Astrocyte of the spinal cord (primary cell): Measurements from ENCODE around the gene EXOC7.
A peak's percentile ranks its signal among the peaks of the same experiment; 100 is the strongest.

Experiments used
- DNase-seq: peaks from one replicate; pipeline ENCODE4 v3.0.0; 2011; ENCODE audit warnings: low read depth, low spot score
- H3K4me3 ChIP-seq: 2 replicates; pipeline ENCODE4 v1.5.1; 2011; ENCODE audit warnings: low read depth, mild to moderate bottlenecking, low read length, moderate library complexity
- CTCF ChIP-seq: IDR thresholded peaks from 2 replicates; pipeline ENCODE4 v1.5.1; 2012; ENCODE audit warnings: low read depth, mild to moderate bottlenecking, low read length, inconsistent platforms
- in situ Hi-C: cut with HindIII; loops from 2 replicates; pipeline ENCODE4 v1.10.0; 2017; ENCODE audit warnings: low sequenced_read_pairs

The EXOC7 gene

DNA sequence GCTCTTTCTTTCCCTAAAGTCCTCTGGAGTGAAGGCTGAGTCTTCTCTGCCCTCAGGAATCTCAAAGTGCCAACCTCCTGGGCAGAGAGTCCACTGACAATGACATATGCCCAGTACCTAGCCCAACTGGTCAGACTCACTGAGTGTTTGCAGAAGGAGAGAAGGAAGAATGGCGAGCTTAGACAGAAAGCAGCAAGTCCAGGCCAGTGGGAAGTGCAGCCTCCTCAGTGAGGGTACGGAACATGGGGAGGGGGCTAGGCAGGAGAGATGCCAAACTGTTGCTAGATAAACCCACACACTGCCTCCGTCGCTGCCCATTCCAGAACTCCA lies 678 bp downstream of the EXOC7 start:
- in situ Hi-C loops, result no loop called here
- no peak for TF ChIP-seq CTCF
- DNase-seq, result no peak
- H3K4me3 ChIP-seq, result peak overlapping the region; percentile 92

DNA sequence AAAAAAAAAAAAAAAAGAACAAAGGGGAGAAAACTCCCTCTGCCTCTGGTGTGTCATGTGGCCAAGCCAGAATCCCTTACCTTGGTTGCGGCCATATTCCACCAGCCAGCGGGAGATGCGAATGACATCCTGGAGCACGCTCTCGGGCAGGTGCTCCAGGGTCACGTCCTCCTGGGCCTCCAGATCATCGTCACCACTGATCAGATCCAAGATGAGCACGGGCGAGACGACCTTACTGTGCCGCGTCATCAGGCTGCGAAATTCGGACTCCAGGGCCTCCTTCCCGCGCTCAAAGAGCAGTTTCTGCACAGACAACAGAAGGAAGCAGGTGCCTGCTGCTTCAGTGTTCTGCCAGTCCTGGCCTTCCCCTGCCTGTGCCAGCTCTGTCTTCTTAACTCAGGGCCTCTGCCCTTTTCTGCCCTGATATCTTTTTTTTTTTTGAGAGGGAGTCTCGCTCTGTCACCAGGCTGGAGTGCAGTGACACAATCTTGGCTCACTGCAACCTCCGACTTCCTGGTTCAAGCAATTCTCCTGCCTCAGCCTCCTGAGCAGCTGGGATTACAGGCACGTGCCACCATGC lies 5.8 kb downstream of the EXOC7 start:
- DNase-seq, result no peak
- TF ChIP-seq CTCF, result no peak
- H3K4me3 ChIP-seq, result no peak overlapping the region
- in situ Hi-C loops, result no loop called here

- TF ChIP-seq CTCF, result no peak
- no peak for DNase-seq
- H3K4me3 ChIP-seq, result no peak overlapping the region
- in situ Hi-C loops, result no loop called here
Measured at GRCh38 chr17:76095943-76096342, 7.6 kb downstream of the EXOC7 start.

DNA sequence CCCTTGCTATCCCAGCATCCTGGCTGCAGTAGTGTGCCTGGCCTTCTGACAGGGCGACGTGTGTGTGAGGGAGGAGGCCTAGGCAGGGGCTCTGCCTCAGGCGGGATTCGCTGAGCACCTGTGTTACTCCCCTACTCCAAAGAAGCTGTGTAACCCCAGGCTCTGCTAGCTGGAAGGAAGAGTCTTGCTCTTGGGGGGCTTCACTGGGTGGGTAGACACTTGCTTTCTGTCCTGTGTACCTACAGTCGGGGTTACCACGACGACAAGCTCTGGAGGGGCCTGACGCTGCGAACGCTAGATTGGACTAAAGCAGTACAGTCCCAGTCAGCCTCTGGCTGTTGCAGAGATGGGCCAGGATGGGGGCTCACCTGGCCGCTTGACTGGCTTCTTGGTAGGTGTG lies 9.5 kb downstream of the EXOC7 start:
- no peak for TF ChIP-seq CTCF
- in situ Hi-C loops, result no loop called here
- no peak overlapping the region for H3K4me3 ChIP-seq
- DNase-seq, result no peak

DNA sequence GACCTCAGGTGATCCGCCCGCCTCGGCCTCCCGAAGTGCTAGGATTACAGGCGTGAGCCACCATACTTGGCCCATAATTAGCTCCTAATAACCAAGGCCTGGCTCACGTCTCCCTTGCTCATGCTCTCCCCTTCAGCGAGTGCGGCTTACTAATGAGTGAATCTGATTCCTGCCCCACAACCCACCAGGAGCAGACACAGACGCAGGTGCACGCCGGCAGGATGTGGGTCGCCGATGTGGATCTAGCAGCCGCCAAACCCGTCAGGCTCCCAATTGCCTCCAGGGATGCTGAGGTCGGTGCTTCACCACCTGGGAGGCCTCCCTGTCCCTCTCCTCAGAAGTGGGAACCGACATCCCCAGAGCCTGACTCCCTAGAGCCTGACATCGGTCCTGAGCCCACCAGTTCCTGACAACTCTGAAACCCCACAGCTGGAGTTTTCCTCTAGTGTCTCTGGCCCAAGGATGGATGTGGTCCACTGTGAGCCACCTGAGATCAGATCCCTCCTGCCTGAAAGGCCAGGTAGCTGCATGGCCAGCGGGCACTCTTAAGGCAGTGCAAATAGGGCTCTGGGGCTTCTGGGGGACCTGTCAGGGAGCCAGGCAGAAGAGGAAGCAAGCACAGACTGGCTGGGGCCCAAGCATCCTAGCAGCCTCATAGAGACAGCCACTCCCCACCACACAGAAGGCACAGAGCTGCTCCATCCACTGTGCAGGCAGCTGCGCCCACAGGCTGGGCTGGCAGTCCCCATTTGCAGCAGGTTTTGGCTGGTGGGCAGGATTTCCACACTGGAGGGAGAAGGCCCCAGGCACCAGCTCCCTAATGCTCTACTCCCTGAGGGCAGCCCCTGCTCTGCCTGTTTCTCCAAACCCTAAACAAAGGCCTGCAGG lies 10.8 kb downstream of the EXOC7 start:
- DNase-seq, result no peak
- in situ Hi-C loops, result no loop called here
- no peak for TF ChIP-seq CTCF
- H3K4me3 ChIP-seq, result no peak overlapping the region

DNA sequence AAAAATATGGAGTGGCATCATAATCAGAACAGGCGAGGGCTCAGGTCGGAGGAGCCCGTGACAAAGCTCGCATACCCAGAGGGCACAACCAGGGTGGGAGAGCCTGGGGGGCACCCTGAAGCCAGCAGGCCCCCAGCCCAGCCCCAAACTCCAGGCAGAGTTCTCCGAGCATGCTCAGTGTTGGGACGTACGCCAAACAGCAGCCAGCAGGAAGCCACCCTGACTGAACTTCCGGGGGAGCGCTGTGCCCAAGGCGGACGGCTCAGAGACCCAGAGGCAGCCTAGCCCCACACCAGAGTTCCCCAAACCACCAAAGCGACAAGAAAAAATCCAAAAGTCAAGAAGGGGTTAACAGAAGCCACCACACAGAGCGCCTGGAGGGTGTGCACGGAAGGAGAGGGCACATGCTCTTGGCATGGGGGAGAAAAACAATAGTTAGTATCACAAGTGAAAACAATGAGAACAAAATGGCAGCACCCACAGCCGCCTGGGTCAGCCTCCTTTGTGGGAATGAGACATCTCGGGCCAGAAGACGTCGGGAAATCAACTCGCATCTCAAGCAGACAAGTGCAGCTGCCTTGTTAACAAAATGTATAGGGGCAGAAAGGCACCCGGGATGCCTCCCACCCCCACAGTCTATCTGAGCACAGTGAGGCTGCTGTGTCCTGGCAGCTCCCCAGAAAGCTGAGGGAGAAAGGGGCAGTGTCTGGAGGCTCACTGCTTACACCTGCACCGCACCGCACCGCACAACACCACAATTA lies 11.9 kb downstream of the EXOC7 start:
- in situ Hi-C loops, result no loop called here
- DNase-seq, result no peak
- no peak overlapping the region for H3K4me3 ChIP-seq
- TF ChIP-seq CTCF, result no peak
